Prostate gland (tissue), 2 donors: ENCODE data around the gene VSIG2.

Experiments
- CTCF ChIP-seq, 4 experiments: fragments of 200-600 bp in 2 of 4; fragments of 450-650 bp in 2 of 4; sonication (generic) in 2 of 4; IDR thresholded peaks; 1 replicate in 3 of 4; 2 replicates in 1 of 4; pipeline ENCODE4 v1.5.1; 2016 to 2019; ENCODE audit warnings: antibody characterized with exemption in 4 of 4, mild to moderate bottlenecking in 2 of 4, moderate library complexity in 2 of 4
- POLR2A ChIP-seq: fragments of 450-650 bp; IDR thresholded peaks from one replicate; pipeline ENCODE4 v1.6.1; 2016; ENCODE audit warnings: antibody characterized with exemption, mild to moderate bottlenecking

GRCh38 chr11:124768914-124769313, 16.9 kb upstream of the VSIG2 start:
- TF ChIP-seq POLR2A (no peak), CTCF (IDR thresholded peaks at IDR 0.05) (no peak)
